ENCODE measurements around the gene ERFL.

The ERFL gene

DNA sequence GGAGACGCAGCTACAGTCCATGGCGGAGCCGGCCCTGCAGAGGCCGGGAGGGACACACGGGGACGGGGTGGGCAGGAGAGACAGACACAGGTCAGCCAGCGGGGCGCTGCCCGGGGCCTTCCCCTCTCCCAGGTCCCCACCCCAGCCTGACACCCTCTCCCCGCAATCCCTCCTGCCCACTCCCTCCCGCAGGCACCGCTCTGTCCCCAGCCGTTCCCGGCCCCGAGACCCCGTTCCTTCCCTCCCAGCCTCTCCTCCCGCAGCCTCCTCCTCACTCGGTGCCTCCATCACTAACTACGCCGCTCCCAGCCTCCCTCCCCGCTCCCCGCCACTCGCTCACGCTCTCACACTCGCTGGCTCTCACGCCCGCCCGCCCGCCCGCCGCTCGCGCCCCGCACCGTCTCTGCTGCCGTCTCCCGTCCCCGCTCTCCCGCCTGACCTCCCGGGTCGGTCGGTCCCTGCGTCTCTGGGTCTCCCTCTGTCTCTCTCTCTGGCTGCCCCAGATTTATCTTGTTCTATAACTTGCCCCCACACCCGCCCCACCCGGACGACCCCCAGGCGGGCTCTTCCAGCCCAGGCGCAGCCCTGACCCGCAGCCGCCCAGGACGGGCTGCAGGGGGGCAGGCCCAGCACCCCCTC is 15.2 kb downstream of the ERFL start:
- no peak for DNase-seq

DNA sequence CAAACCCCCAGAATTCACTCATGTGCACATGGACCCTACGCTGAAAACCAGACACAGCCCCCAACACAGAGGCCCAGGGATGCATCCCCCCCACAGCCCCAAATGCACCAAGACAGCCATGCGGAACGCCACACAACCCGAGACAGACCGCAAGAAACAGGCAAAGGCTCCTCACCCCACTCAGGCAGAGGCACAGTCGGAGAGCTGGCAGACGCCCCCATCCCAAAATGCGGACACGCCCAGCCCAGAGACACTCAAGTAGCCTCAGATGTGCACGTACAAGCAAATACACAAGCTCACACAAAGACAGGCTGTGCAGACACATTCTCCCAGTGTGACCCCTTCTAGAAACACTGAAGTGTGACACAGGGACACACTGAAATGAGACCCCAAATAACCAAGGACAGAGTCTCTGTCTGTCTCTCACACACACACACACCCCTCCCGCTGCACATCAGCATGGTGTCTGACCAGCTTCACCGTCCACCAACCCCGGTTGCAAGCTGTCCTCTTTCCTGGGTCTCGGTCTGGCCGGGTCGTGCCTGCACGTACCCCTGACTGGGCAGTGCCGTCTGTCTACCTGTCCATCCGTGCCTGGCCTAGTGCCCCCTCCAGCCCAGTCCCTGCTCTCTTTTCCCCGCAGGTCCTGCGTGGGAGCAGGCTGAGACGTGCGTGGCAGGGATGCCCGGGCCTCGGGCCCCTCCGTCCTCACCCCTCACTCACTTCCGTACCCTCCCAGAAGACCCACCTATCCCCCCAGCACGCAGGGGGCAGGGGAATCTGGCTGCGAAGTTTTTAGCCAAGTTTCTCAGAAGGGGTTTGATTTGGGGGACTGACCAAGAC is 16.1 kb downstream of the ERFL start:
- DNase-seq = no peak

DNA sequence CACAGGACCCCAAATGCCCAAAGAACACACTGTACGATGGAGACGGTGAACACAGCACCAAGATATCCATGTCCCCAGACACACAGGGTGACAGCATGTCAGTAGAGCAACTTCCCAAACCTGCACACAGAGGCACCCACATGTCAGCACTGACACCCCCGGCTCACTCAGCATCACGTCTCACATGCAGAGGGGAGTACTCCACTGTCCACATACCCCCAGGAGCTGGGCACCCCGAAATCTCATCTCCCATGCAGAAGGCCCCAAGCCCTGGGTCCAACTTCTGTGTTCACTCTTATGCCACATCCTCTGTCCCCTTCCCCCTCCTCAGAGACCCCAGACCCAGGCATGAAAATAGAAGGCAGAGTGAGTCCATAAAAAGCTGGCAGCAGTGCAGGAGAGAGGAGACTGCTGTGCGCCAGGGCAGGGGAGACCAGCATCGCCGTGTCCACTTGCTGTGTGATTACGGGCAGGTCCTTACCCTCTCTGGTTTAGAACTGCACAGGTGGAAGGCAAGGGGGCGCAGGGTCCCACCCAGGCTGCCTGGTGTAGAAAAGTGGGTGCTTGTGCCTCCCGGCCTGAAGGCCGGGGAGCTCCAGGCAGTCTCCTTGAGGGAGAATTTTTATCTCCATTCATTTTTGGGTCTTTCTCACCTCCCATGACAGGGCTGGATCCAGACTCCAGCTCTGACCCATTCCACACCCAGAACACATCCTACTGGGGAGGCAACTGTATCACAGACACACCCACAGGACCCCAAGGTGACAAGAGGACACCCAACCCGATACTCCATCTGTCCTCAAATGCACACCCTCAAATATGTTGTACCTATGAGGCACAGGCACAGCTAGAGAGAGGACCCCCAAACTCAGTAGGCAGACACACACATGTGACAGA is 17.0 kb downstream of the ERFL start:
- no peak for DNase-seq

DNA sequence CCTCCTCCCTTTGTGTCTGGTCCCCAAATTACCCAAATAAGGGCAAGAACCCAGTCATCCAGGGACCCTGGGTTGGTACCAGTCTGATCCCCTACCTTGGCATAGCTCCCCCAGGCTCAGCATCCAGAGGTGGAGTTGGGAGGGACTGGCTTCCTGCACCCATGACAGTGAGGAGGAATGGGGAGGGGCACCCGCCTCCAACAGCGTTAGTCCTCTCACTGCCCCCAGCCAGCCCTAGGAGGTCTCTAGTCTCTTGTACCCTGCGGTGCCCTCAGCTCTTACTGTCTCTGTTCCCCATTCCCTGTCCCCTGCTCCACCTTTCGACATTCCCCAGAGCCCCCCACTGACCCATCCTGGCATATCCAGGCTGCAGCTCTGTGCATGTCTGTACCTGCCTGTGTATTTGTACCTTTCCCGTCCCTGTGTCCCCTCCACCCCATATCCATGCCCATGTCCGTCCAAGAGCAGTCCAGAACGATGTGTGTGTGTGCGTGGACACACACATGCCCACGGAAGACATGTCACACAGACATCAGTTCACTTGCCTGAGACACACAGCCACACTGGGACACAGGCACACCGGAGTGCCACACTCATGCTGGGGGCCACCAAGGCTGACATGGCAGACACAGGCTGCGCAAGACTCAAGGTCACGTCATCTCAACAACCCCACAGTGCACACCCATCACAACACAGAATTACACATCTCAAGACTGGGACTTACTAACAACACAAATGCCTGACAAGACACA is 17.8 kb downstream of the ERFL start:
- DNase-seq = no peak

DNA sequence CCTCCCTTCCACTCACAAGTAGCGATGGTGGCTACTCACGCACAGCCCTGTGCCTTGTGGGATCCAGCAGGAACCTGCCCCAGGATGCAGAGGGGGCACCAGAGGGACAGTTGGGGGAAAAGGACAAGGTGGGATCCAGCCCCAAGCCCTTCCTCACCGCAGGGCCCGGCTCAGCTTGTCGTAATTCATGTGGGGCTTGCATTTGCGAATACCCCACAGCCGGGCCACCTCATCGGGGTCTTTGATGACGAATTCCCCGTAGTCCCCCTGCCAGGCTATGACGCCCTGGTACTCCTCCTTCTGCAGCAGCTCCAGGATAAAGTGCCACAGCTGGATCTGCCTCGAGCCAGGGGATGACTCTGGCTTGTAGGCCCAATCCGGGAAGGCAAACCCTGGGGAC is 18.5 kb downstream of the ERFL start:
- no peak for DNase-seq

DNA sequence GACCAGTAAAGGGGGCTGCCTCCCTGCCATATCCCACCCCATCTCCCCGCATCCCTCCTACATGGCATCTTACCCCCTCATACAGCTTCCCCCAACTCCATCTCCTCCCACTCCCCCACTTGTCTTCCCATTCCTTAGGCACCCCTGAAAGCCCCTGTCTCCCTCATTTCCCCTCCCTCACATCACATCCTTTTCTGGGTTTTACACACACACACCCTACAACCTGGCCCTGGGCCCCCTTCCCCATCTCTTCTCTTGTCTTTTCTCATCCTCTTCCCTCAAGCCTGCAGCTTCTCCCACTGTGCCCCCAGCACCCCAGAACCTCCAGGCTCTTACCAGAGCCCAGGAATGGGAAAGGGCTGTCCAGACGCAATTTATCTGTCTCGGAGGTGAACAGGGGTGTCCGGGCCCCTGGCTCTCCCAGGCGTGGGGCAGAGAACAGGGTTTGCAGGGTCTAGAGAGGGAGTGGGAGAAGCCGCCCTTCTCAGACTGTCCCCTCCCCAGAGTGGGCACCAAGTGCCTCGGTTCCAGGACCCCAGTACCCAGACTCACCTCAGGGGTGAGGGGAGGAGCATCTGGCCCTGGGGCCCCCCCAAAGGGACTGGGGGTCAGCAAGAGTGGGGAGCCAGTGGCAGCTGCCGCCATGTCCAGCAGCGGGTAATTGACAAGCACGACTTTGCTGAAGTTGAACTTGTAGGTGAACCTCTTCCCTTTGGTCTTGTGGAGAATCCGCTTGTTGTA is 19.4 kb downstream of the ERFL start:
- no peak for DNase-seq

DNA sequence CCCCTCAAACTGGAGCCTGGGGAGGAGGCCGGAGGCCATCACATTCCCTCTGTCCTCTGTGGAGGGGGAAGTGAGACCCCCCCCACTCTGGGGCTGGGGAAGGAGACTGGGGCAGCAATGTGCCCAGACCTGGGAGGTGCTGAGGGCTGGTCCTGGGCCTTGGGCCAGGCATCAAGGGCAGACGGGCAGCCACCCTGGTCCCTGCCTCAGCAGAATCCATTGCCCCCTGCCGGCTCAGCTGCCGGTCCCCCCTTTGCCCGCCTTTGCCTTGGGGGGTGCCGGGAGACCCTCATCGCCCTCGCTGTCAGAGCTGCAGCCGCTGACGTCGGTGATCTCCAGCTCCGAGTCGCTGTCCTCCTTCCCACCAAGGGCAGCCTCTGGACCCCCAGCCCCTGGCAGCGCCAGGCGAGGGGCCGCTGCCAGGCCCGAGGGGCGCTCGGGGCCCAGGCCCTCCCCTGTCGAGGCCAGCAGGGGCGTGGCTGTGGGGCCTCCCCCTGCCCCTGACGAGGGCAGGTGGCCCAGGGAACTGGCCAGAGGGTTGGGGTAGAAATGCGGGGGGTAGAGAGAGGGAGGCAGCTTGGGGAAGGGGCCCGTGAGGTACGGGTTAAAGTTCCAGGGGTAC is 20.1 kb downstream of the ERFL start:
- no peak for DNase-seq

DNA sequence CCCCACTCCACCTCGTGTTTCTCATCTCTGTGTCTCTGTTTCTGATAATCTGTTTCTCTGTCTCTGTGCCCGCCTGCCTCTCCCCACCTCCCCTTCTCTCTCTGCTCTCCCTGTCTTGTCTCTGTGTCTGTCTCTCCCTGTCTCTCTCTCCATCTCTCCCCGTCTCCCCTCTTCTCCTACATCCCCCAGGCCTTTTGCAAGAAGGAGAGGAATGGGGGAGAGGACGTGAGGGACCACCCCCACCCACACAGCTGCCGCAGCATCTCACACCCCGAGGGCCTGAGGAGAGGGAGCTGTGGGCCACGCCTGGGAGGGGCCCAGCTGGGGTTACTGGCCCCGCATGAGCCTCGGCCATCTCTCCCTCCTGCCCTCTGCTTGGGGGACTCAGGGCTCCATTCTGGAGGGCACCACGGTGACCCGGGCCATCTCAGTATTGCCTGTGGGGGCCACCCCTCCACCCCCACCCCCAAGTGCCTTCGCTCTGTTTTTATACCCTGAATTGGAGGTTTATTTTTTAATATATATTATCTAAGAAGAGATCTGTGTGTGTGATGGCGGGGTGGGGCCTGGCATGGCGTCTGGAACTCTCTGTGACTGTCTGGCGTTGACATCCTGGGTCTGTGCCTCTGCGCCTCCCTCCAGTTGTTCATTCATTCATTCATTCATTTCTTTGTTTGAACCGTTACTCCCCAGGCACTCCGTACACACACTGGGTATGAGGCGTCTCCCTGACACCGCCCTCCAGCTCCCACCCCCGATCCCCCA is 21.2 kb downstream of the ERFL start:
- no peak for DNase-seq

DNA sequence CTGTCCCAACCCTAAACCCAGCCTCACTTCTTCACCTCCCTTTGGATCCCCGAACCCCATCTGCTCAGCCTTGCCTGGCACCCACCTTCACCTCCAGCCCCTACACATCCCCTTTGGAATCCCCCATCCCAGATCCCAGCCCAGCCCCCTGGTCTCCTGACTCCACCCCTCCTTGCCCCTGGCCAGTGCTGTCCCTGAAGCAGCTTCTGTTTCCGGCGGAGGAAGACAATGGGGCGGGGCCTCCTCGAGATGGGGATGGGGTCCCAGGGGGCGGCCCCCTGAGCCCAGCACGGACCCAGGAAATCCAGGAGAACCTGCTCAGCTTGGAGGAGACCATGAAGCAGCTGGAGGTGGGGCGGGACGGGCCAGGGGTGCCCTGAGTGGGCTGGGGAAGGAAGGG is 22.0 kb downstream of the ERFL start:
- DNase-seq = no peak

DNA sequence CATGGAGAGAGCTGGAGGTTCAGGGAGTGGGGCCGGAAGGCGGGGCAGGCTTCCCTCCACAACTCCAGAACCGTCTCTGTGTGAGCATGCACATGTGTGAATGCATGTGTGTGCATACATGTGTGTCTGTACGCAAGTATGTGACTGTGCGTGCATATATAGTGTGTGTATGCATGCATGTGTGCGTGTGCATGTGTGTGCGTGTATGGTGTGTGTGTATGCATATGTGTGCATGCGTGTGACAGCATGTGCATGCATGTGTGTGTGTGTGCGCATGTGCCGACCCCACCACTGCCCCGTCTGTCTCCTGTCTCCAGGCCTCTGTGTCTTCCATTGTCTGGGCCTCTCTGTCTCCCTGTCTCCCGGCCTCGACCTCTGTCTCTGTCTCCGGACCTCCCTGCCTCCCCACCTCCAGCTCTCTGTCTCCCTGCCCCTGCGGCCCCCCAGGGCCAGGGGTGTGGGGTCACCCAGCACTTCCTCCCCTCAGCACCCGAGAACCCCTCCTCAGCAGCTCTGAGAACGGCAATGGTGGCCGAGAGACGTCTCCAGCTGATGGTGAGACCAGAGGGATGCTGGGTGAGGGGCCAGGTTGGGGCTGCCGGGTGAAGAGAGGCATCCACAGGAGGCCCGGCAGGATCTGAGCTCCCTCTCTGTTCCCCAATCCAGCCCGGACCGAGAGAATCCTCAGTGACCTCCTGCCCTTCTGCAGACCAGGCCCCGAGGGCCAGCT is 22.8 kb downstream of the ERFL start:
- DNase-seq = no peak

DNA sequence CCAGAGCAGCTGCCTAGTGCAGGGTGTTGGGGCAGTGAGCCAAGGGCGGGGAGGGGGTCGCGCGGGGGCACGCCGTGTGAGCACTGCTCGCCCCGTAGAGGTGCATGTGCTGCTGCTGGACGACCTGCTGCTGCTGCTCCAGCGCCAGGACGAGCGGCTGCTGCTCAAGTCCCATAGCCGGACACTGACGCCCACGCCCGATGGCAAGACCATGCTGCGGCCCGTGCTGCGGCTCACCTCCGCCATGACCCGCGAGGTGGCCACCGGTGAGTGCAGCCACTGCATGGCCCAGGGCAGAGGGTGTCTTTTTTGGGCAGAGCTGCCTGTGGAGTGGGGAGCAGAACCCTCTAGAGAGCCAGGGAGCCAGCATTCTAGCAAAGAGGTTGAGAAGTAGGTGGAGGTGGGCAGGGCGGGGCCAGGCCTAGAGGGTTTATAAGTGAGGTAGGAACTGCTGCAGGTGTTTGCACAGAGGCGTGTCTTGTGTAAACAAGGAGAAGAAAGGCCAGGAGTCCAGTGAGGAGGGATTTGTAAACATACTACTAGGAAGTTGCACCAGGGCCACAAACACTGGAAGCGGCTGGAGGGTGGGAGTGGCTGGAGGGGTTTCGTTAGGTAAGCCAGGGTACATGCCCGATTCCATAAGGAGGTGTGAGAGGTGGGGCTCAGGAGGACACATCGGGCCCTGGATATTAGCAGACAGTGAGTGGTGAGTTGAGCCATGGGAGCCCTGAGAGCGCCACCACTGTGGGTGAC is 24.0 kb downstream of the ERFL start:
- DNase-seq = peak; percentile 66

DNA sequence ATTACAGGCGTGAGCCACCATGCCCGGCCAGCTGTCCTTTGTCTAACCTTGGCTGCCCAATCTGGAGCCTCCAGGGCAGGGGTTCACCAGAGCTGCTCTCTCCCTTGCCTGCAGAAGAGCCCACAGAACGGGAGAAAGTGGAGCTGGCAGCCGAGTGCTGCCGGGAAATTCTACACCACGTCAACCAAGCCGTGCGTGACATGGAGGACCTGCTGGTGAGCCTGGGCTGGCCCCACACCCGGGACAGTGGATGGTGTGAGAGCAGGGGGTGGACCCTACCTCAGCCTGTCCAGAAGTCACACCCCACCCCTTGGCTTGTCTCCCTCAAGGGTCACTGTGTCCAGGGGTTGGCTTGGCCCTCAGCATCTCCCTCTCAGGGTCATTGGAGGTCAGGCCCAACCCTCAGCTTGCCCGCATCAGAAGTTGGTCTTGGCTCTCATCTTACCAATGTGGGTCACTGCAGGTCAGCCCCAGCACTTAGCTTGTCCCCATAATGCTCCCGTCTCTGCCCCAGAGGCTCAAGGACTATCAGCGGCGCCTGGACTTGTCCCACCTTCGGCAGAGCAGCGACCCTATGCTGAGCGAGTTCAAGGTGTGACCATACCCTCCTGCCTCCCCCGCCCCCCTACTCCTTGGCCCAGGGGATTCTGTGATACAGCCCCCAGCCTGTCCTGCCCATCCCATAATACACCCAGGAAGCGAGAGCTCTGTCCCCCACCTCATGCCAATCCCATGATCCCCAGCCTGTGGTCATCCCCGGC is 24.9 kb downstream of the ERFL start:
- DNase-seq = no peak

DNA sequence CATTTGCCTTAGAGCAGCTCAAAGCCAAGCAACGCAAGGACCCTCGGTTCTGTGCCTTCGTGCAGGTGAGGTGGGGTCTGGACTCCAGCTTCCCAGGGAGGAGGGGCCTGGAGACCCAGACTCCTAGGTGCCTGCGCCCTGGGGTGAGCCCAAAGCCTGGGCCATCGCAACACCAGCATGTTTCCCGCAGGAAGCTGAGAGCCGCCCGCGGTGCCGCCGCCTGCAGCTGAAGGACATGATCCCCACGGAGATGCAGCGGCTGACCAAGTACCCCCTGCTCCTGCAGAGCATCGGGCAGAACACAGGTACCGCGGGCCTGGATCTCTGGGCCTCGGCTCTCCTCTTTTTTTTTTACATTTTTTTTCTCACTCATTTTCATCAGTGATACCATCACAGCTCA is 25.7 kb downstream of the ERFL start:
- DNase-seq = no peak

DNA sequence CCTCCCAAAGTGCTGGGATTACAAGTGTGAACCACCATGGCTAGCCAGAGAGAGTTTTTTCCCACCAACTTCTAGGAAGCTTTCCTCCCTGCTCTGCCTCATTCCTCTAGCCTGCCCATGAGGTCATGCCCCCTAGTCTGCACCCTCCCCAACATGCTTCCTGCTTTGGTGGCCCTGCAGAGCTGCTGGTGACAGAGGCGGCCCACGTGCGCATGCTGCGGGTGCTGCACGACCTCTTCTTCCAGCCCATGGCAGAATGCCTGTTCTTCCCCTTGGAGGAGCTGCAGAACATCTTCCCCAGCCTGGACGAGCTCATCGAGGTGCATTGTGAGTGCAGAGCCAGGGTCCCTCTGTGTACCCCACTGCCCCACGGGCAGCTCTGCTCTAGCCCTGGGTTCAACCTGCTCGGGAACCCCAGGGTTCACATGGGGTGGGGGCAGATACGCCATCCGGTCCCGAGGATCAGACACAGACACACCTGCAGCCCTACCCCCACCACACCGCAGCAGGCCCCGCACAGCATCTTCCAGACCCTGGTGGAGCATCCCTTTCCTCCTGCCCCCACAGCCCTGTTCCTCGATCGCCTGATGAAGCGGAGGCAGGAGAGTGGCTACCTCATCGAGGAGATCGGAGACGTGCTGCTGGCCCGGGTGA is 26.4 kb downstream of the ERFL start:
- no peak for DNase-seq

DNA sequence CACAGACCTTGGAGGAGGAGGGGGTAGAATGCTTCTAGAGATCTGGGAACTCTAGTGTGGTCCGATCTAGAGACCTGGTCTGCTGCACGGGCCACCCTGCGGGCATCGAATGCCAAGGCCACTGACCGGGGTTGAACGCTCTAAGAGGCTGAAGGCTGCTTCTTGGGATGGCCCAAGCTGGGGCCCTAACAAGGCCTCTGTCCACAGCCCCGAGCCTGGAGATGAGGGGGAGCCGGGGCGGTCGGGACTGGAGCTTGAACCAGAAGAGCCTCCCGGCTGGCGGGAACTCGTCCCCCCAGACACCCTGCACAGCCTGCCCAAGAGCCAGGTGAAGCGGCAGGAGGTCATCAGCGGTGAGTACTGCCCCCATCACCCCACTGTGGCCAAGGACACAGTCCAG is 30.0 kb downstream of the ERFL start:
- DNase-seq = no peak

DNA sequence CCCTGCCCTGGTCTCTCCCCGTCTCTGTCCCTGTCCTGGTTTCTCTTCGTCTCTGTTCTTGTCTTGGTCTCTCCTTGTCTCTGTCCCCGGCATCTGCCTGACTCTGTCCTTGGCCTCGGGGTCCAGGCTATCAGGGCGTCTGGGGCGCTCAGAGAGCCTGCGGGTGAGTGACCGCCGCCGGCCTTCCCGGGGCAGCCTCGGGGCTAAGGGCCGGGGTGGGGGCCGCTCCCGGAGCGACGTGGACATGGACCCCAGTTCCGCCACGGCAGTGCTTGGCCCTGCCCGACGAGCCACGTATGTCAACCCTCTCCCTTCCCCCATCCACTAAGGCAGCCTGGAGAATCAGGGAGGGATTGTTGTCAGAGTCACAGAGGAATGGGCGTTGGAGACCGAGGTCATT is 30.4 kb downstream of the ERFL start:
- no peak for DNase-seq

DNA sequence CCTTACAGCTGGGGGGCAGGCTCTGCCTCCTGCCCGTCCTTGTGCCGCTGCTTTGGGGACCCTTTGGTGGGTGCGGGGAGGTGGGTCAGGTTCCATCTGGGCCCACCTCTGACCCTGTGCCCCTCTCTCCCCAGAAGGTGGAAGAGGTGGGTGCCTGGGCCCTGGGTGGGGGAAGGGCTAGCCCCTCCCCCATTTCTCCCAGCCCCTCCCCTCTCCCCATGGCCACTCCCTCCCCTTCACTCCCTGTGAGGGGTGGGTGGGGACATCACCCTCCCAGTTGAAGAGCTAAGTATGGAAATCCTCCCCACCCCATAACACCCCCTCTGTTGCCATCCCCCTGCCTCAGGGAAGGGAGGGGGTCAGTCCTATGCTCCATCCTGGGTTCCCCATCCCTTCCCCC is 31.1 kb downstream of the ERFL start:
- DNase-seq = no peak

DNA sequence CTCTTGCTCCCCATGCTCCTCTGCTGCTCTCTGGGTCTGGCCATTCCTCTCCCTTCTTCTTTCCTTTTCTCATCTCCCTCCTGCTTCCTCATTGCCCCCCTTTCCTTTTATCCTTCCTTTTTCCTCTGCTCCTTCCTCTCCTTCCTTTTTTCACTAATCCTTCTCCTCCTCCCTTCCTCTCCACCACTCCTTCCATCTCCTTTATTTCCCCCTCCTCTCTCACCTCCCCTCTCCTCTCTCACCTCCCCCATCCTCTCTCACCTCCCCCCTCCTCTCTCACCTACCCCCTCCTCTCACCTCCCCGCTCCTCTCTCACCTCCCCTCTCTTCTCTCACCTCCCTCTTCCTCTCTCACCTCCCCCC is 31.7 kb downstream of the ERFL start:
- DNase-seq = no peak

Measured in NCI-H2107 (cell line).